NCI-H2196 (cell line): Measurements from ENCODE around the gene MAB21L3.

Experiments
- DNase-seq: peaks from one replicate; lab custom pipeline; 2025; ENCODE audit not compliant: unreplicated experiment; lab: John Stamatoyannopoulos, UW

Gene MAB21L3

GRCh38 chr1:116107371-116107770, 3.8 kb upstream of the MAB21L3 start:
- no peak for DNase-seq

GRCh38 chr1:116111524-116112021, 374 bp downstream of the MAB21L3 start:
- no peak for DNase-seq

- DNase-seq, result no peak
Measured at GRCh38 chr1:116112388-116113140, 1.4 kb downstream of the MAB21L3 start.

- no peak for DNase-seq
Measured at GRCh38 chr1:116113615-116114014, 2.4 kb downstream of the MAB21L3 start.

- no peak for DNase-seq
Measured at GRCh38 chr1:116115476-116116439, 4.6 kb downstream of the MAB21L3 start.

GRCh38 chr1:116118471-116118870, 7.3 kb downstream of the MAB21L3 start:
- no peak for DNase-seq

- DNase-seq, result no peak
Measured at GRCh38 chr1:116119876-116120275, 8.7 kb downstream of the MAB21L3 start.

GRCh38 chr1:116122955-116123757, 12.0 kb downstream of the MAB21L3 start:
- DNase-seq, result no peak

- DNase-seq, result no peak
Measured at GRCh38 chr1:116123837-116124533, 12.8 kb downstream of the MAB21L3 start.

- no peak for DNase-seq
Measured at GRCh38 chr1:116125758-116126157, 14.6 kb downstream of the MAB21L3 start.

GRCh38 chr1:116126281-116126680, 15.1 kb downstream of the MAB21L3 start:
- DNase-seq, result no peak

- DNase-seq, result no peak
Measured at GRCh38 chr1:116127123-116127847, 16.1 kb downstream of the MAB21L3 start.

- DNase-seq, result no peak
Measured at GRCh38 chr1:116127848-116128540, 16.8 kb downstream of the MAB21L3 start.

GRCh38 chr1:116128664-116129063, 17.5 kb downstream of the MAB21L3 start:
- DNase-seq, result no peak

GRCh38 chr1:116129537-116129936, 18.3 kb downstream of the MAB21L3 start:
- no peak for DNase-seq

- no peak for DNase-seq
Measured at GRCh38 chr1:116130356-116130755, 19.2 kb downstream of the MAB21L3 start.

GRCh38 chr1:116131170-116131569, 20.0 kb downstream of the MAB21L3 start:
- DNase-seq, result no peak

- DNase-seq, result no peak
Measured at GRCh38 chr1:116131866-116132605, 20.8 kb downstream of the MAB21L3 start.
